PC-9 (cell line): ENCODE measurements around the gene CMIP. TPM values are rescaled to one million over a fixed set of nuclear protein-coding genes. Genes with fewer than 3 reads are reported as not detected.

Experiments
- BruUV-seq: library from RNA; stranded (reverse); fragments of 400-500 nt; replicated peaks from 2 replicates; lab custom pipeline; 2021; lab: Mats Ljungman, UMichigan
- CTCF ChIA-PET: fragments of 300-600 bp; sonication (Branson Sonifier 250); formaldehyde crosslinking; loops from one replicate; lab custom pipeline; 2022; ENCODE audit warnings: antibody characterized with exemption; lab: Charles Lee
- POLR2A ChIA-PET: fragments of 300-600 bp; sonication (Branson Sonifier 250); formaldehyde crosslinking; loops from one replicate; lab custom pipeline; 2022; ENCODE audit warnings: antibody characterized with exemption; ENCODE audit not compliant: unreplicated experiment; lab: Charles Lee
- DNase-seq, 2 experiments: peaks; one replicate each; pipeline versions ENCODE4 v3.0.0 to v3.0.0-alpha.2; 2015 to 2022; ENCODE audit warnings: mixed read lengths in 1 of 2
- H2AFZ ChIP-seq: fragments of 200-600 bp; sonication (generic); 2 replicates; pipeline ENCODE4 v1.8.1; 2017; ENCODE audit warnings: antibody characterized with exemption
- H3F3A ChIP-seq: fragments of 200-600 bp; sonication (generic); 2 replicates; pipeline ENCODE4 v1.8.1; 2017; ENCODE audit warnings: antibody characterized with exemption, mild to moderate bottlenecking, low read depth; ENCODE audit not compliant: insufficient read depth
- H3K27ac ChIP-seq: fragments of 200-600 bp; sonication (generic); 2 replicates; pipeline ENCODE4 v1.6.1; 2016; ENCODE audit warnings: mixed run types
- H3K27me3 ChIP-seq: fragments of 200-600 bp; sonication (generic); 2 replicates; pipeline ENCODE4 v1.6.1; 2016; ENCODE audit warnings: low read depth, mixed run types; ENCODE audit not compliant: insufficient read depth
- H3K36me3 ChIP-seq: fragments of 200-600 bp; sonication (generic); 2 replicates; pipeline ENCODE4 v1.6.1; 2016; ENCODE audit warnings: low read depth, mixed run types
- H3K4me1 ChIP-seq: fragments of 200-600 bp; sonication (generic); replicated peaks from 2 replicates; pipeline ENCODE4 v1.6.1; 2016; ENCODE audit warnings: mixed run types; ENCODE audit not compliant: insufficient read depth
- H3K4me2 ChIP-seq: fragments of 200-600 bp; sonication (generic); 2 replicates; pipeline ENCODE4 v1.6.1; 2017; ENCODE audit warnings: mixed run types
- H3K4me3 ChIP-seq: fragments of 200-600 bp; sonication (generic); 2 replicates; pipeline ENCODE4 v1.6.1; 2016; ENCODE audit warnings: mixed run types
- H3K79me2 ChIP-seq: fragments of 200-600 bp; sonication (generic); 2 replicates; pipeline ENCODE4 v1.6.1; 2017; ENCODE audit warnings: low read depth, mixed run types
- H3K9me2 ChIP-seq: fragments of 200-600 bp; sonication (generic); 2 replicates; pipeline ENCODE4 v1.8.1; 2017; ENCODE audit warnings: mild to moderate bottlenecking; ENCODE audit not compliant: insufficient read depth
- H3K9me3 ChIP-seq: fragments of 200-600 bp; sonication (generic); 2 replicates; pipeline ENCODE4 v1.8.1; 2016; ENCODE audit warnings: low read depth; ENCODE audit not compliant: insufficient read depth
- H4K20me1 ChIP-seq: fragments of 200-600 bp; sonication (generic); 2 replicates; pipeline ENCODE4 v1.8.1; 2017; ENCODE audit not compliant: insufficient read depth
- CTCF ChIP-seq: fragments of 200-600 bp; sonication (generic); conservative IDR thresholded peaks from 2 replicates; pipeline ENCODE4 v1.6.1; 2017; ENCODE audit warnings: mixed run types, antibody characterized with exemption, mild to moderate bottlenecking, moderate library complexity
- EZH2 ChIP-seq: fragments of 200-600 bp; sonication (generic); IDR thresholded peaks from 2 replicates; pipeline ENCODE4 v1.8.0; 2017; ENCODE audit warnings: antibody characterized with exemption, low read depth
- intact Hi-C: fragments of 100-400 bp; cut with micrococcal nuclease; formaldehyde crosslinking; loops from one replicate; pipeline ENCODE4 v1.10.0; 2022; ENCODE audit not compliant: unreplicated experiment
- total RNA-seq: library from RNA; stranded (reverse); gene quantifications from 2 replicates; pipeline ENCODE4 v1.2.3, GENCODE V29; 2021

CMIP gene
- total RNA-seq, 1 experiment from 2014 or later = 96.6 TPM

DNA sequence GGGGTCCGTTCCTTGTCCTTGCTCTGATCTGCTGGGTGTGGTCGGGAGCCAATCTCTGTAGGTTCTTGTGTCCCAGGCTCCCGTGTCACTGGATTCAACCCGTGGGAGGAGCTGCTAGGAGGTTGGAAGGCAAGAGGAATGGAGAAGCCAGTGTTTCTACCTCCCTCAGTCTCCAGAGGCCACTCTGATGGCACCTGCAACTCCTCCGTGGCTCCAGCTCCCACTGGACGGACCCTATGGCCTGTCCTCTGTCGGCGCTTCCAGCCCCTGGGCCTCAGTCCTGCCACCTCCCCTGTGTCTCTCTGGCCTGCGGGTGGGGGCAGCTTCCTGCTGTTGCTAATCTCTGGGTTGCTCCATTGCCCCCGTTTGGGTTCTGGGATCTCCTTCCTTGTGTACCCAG, 71.1 kb downstream of the CMIP start:
- intact Hi-C loops = no loop called here
- Histone ChIP-seq H3K27ac (no peak overlapping the region), H3K27me3 (no peaks in the 10 kb centered on the region), H2AFZ (no peak overlapping the region), H4K20me1 (0 out of 2 replicates have a peak, but pooled peaks cover 5% of the 10 kb centered on the region), H3K4me3 (no peak overlapping the region), H3F3A (peaks cover 44% of the 10 kb centered on the region), H3K36me3 (0 out of 2 replicates have a peak, but pooled peaks cover 8% of the 10 kb centered on the region), H3K4me2 (no peak overlapping the region), H3K79me2 (peaks cover 86% of the 10 kb centered on the region), H3K9me2 (no peaks in the 10 kb centered on the region), H3K4me1 (peaks cover 66% of the 10 kb centered on the region), H3K9me3 (peaks cover 2% of the 10 kb centered on the region; the same call in 1 of the 2 replicates)
- BruUV-seq = no TSS peak
- no peak for TF ChIP-seq CTCF
- no peak for TF ChIP-seq EZH2
- DNase-seq = no peak
- ChIA-PET CTCF (no interaction called here), POLR2A (interaction anchor here (0.6 kb wide), 1 partner anchor 11 kb away, joined by 6 read pairs; no protein-coding TSS in a partner anchor)

- Histone ChIP-seq H3K36me3 (0 out of 2 replicates have a peak, but pooled peaks cover 8% of the 10 kb centered on the region), H3K27me3 (no peaks in the 10 kb centered on the region), H3F3A (peaks cover 46% of the 10 kb centered on the region), H3K4me3 (no peak overlapping the region), H2AFZ (no peak overlapping the region), H3K4me2 (no peak overlapping the region), H3K9me2 (no peaks in the 10 kb centered on the region), H4K20me1 (0 out of 2 replicates have a peak, but pooled peaks cover 5% of the 10 kb centered on the region), H3K9me3 (no peaks in the 10 kb centered on the region; the same call in 1 of the 2 replicates), H3K79me2 (peaks cover 95% of the 10 kb centered on the region), H3K27ac (peak overlapping the region; percentile 18; the same call in 1 of the 2 replicates), H3K4me1 (peaks cover 60% of the 10 kb centered on the region)
- DNase-seq = no peak
- no peak for TF ChIP-seq CTCF
- ChIA-PET CTCF (no interaction called here), POLR2A (no interaction called here)
- no TSS peak for BruUV-seq
- intact Hi-C loops = no loop called here
These were observed 72.0 kb downstream of the CMIP start for GRCh38 chr16:81516478-81517149.

DNA sequence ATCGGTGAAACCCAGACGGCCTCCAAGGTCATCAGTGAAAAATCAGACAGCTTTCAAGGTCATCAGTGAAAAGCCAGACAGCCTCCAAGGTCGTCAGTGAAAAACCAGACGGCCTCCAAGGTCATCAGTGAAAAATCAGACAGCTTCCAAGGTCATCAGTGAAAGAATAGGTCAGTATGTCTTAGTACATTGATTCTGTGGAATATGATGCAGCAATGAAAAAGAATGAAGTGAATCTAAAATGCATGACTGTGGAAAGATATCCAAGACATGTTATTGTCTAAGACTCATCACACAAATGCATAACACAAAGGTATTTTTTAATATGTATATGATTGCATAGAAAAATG, 72.5 kb downstream of the CMIP start:
- Histone ChIP-seq H3K36me3 (0 out of 2 replicates have a peak, but pooled peaks cover 8% of the 10 kb centered on the region), H4K20me1 (0 out of 2 replicates have a peak, but pooled peaks cover 5% of the 10 kb centered on the region), H3K9me3 (no peaks in the 10 kb centered on the region), H2AFZ (no peak overlapping the region), H3K27ac (peak overlapping the region; percentile 18; the same call in 1 of the 2 replicates), H3K4me3 (no peak overlapping the region), H3K27me3 (no peaks in the 10 kb centered on the region), H3K4me1 (peaks cover 57% of the 10 kb centered on the region), H3K79me2 (peaks cover 98% of the 10 kb centered on the region), H3F3A (peaks cover 46% of the 10 kb centered on the region), H3K9me2 (no peaks in the 10 kb centered on the region), H3K4me2 (no peak overlapping the region)
- intact Hi-C loops = no loop called here
- ChIA-PET CTCF (no interaction called here), POLR2A (no interaction called here)
- DNase-seq = no peak
- no TSS peak for BruUV-seq
- TF ChIP-seq CTCF (no peak), EZH2 (no peak)
